OCI-LY1 (cell line): Measurements from ENCODE around the gene CLDN5.

Experiments
- CTCF ChIP-seq: fragments of 200-600 bp; sonication (generic), shearing (Covaris generic); IDR thresholded peaks from 2 replicates; pipeline ENCODE4 v1.5.1; 2017; ENCODE audit warnings: mild to moderate bottlenecking, antibody characterized with exemption, low read length, moderate library complexity, mixed read lengths
- EZH2 ChIP-seq: fragments of 200-600 bp; sonication (generic), shearing (Covaris generic); IDR thresholded peaks from 2 replicates; pipeline ENCODE4 v1.8.0; 2017; ENCODE audit warnings: borderline replicate concordance, mixed run types, mild to moderate bottlenecking, antibody characterized with exemption, low read length, moderate library complexity, mixed read lengths

- TF ChIP-seq EZH2 (no peak), CTCF (no peak)
These were observed 47.8 kb upstream of the CLDN5 start for GRCh38 chr22:19571995-19572394.
